HEK293 (cell line): ENCODE measurements around the gene ODF2.
A peak's percentile ranks its signal among the peaks of the same experiment; 100 is the strongest.

ENCODE experiments used
- GLIS1 ChIP-seq: fragments of 450-650 bp; formaldehyde crosslinking; IDR thresholded peaks from 2 replicates; pipeline ENCODE4 v1.5.1; 2016; ENCODE audit warnings: missing biosample characterization, missing genetic modification characterization
- GLIS2 ChIP-seq: fragments of 450-650 bp; formaldehyde crosslinking; IDR thresholded peaks from 2 replicates; pipeline ENCODE4 v1.5.1; 2016; ENCODE audit warnings: missing biosample characterization, missing genetic modification characterization
- HOXA7 ChIP-seq: sonication (generic); formaldehyde crosslinking; IDR thresholded peaks from 2 replicates; pipeline ENCODE4 v1.8.1; 2022; ENCODE audit warnings: missing genetic modification reagents, borderline replicate concordance
- SP2 ChIP-seq: fragments of 450-650 bp; formaldehyde crosslinking; IDR thresholded peaks from 2 replicates; pipeline ENCODE4 v1.5.1; 2016; ENCODE audit warnings: missing biosample characterization, missing genetic modification characterization
- SP3 ChIP-seq: fragments of 450-650 bp; formaldehyde crosslinking; IDR thresholded peaks from 2 replicates; pipeline ENCODE4 v1.5.1; 2016; ENCODE audit warnings: missing biosample characterization, missing genetic modification characterization
- SP7 ChIP-seq: fragments of 450-650 bp; formaldehyde crosslinking; IDR thresholded peaks from 2 replicates; pipeline ENCODE4 v1.5.1; 2016; ENCODE audit warnings: missing biosample characterization, missing genetic modification characterization
- ZBTB17 ChIP-seq: fragments of 450-650 bp; formaldehyde crosslinking; IDR thresholded peaks from 2 replicates; pipeline ENCODE4 v1.5.1; 2016; ENCODE audit warnings: missing biosample characterization, missing genetic modification characterization
- ZBTB8A ChIP-seq: fragments of 450-650 bp; formaldehyde crosslinking; IDR thresholded peaks from 2 replicates; pipeline ENCODE4 v1.5.1; 2016; ENCODE audit warnings: missing biosample characterization, missing genetic modification characterization
- ZNF341 ChIP-seq: fragments of 450-650 bp; formaldehyde crosslinking; IDR thresholded peaks from 2 replicates; pipeline ENCODE4; 2016; ENCODE audit warnings: low read depth, missing biosample characterization, missing genetic modification characterization
- ZNF561 ChIP-seq: fragments of 450-650 bp; IDR thresholded peaks from 2 replicates; pipeline ENCODE4 v1.5.1; 2018; ENCODE audit warnings: missing biosample characterization, missing genetic modification characterization, borderline replicate concordance
- ZNF837 ChIP-seq: fragments of 450-650 bp; formaldehyde crosslinking; IDR thresholded peaks from 2 replicates; pipeline ENCODE4 v1.5.1; 2016; ENCODE audit warnings: missing biosample characterization, missing genetic modification characterization
- ZSCAN30 ChIP-seq: fragments of 450-650 bp; IDR thresholded peaks from 2 replicates; pipeline ENCODE4 v1.5.1; 2018; ENCODE audit warnings: missing biosample characterization, mild to moderate bottlenecking, missing genetic modification characterization, moderate library complexity
- TF ChIP-seq, protein P1 (sequence below): fragments of 450-650 bp; formaldehyde crosslinking; IDR thresholded peaks from 2 replicates; pipeline ENCODE4 v1.5.1; 2016; ENCODE audit warnings: missing biosample characterization, missing genetic modification characterization
- TF ChIP-seq, protein P2 (sequence below): fragments of 450-650 bp; formaldehyde crosslinking; IDR thresholded peaks from 2 replicates; pipeline ENCODE4 v1.5.1; 2017; ENCODE audit warnings: missing biosample characterization, missing genetic modification characterization
- TF ChIP-seq, protein P3 (sequence below): sonication (generic); formaldehyde crosslinking; IDR thresholded peaks from 2 replicates; pipeline ENCODE4 v1.8.1; 2022; ENCODE audit warnings: mild to moderate bottlenecking, moderate library complexity, missing genetic modification reagents
- TF ChIP-seq, protein P4 (sequence below): fragments of 450-650 bp; formaldehyde crosslinking; IDR thresholded peaks from 2 replicates; pipeline ENCODE4 v1.5.1; 2016; ENCODE audit warnings: missing biosample characterization, missing genetic modification characterization
- TF ChIP-seq, protein P5 (sequence below): fragments of 450-650 bp; IDR thresholded peaks from 2 replicates; pipeline ENCODE4 v1.5.1; 2018; ENCODE audit warnings: missing biosample characterization, mild to moderate bottlenecking, missing genetic modification characterization
- TF ChIP-seq, protein P6 (sequence below): fragments of 450-650 bp; formaldehyde crosslinking; IDR thresholded peaks from 2 replicates; pipeline ENCODE4 v1.5.1; 2016; ENCODE audit warnings: missing biosample characterization, missing genetic modification characterization

ODF2 gene

DNA sequence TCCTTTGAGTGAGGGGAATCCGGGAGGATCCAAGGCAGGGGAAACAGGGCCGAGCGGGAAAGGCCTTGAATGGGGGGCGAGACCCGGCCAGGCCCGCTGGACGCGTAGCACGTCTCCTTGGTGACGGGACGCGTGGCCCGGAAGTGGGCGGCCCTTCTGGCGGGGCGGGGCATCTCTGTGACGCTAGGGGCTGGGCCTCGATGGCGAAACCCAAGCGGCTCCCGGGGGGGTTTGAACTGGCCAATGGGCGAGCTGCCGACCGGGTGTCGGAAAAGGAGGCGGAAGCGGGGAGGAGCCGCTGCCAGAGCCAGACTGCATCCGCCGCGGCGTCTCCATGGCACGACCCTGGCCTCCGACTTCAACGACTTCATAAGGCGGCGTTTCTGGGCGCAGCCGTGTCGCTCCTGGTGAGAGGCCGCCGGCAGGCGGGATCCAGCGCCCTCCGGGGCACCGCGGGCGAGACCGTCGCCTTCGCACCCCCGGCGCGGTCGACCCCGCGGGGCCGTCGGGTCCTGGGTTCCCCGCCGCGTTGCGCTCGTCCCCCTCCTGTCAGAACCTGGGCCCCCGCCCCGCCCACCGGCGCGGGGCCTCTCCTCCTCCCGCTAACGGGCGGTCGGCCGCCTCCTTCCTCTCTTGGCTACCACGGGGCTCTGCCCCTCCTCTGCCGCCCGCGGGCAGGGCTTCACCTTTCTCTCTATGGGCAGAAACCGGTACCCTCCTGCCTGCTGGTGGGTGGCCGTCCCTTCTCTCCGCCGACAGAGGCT is at the start of gene ODF2 (continued):
- TF ChIP-seq, protein P1, sequence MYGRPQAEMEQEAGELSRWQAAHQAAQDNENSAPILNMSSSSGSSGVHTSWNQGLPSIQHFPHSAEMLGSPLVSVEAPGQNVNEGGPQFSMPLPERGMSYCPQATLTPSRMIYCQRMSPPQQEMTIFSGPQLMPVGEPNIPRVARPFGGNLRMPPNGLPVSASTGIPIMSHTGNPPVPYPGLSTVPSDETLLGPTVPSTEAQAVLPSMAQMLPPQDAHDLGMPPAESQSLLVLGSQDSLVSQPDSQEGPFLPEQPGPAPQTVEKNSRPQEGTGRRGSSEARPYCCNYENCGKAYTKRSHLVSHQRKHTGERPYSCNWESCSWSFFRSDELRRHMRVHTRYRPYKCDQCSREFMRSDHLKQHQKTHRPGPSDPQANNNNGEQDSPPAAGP (tag by site-specific recombination), result 0 out of 2 replicates have a peak, but pooled peaks have one; percentile 16
- TF ChIP-seq ZBTB17 (tag by site-specific recombination), result no peak
- peak; percentile 98 for TF ChIP-seq ZBTB8A (tag by site-specific recombination)
- 0 out of 2 replicates have a peak, but pooled peaks have one; percentile 19 for TF ChIP-seq SP7 (tag by site-specific recombination)
- TF ChIP-seq, protein P2, sequence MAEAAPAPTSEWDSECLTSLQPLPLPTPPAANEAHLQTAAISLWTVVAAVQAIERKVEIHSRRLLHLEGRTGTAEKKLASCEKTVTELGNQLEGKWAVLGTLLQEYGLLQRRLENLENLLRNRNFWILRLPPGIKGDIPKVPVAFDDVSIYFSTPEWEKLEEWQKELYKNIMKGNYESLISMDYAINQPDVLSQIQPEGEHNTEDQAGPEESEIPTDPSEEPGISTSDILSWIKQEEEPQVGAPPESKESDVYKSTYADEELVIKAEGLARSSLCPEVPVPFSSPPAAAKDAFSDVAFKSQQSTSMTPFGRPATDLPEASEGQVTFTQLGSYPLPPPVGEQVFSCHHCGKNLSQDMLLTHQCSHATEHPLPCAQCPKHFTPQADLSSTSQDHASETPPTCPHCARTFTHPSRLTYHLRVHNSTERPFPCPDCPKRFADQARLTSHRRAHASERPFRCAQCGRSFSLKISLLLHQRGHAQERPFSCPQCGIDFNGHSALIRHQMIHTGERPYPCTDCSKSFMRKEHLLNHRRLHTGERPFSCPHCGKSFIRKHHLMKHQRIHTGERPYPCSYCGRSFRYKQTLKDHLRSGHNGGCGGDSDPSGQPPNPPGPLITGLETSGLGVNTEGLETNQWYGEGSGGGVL (tag by site-specific recombination), result peak; percentile 55
- TF ChIP-seq ZNF837 (tag by site-specific recombination), result no peak
- peak; percentile 19; the same call in 1 of the 2 replicates for TF ChIP-seq GLIS1 (tag by site-specific recombination)
- TF ChIP-seq, protein P3, sequence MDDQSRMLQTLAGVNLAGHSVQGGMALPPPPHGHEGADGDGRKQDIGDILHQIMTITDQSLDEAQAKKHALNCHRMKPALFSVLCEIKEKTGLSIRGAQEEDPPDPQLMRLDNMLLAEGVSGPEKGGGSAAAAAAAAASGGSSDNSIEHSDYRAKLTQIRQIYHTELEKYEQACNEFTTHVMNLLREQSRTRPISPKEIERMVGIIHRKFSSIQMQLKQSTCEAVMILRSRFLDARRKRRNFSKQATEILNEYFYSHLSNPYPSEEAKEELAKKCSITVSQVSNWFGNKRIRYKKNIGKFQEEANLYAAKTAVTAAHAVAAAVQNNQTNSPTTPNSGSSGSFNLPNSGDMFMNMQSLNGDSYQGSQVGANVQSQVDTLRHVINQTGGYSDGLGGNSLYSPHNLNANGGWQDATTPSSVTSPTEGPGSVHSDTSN (CRISPR knock-in tag), result 0 out of 2 replicates have a peak, but pooled peaks have one; percentile 23
- TF ChIP-seq SP3 (tag by site-specific recombination), result peak; percentile 92
- TF ChIP-seq ZNF341, result 0 out of 2 replicates have a peak, but pooled peaks have one; percentile 13
- peak; percentile 92 for TF ChIP-seq SP2 (tag by site-specific recombination)
- TF ChIP-seq, protein P4, sequence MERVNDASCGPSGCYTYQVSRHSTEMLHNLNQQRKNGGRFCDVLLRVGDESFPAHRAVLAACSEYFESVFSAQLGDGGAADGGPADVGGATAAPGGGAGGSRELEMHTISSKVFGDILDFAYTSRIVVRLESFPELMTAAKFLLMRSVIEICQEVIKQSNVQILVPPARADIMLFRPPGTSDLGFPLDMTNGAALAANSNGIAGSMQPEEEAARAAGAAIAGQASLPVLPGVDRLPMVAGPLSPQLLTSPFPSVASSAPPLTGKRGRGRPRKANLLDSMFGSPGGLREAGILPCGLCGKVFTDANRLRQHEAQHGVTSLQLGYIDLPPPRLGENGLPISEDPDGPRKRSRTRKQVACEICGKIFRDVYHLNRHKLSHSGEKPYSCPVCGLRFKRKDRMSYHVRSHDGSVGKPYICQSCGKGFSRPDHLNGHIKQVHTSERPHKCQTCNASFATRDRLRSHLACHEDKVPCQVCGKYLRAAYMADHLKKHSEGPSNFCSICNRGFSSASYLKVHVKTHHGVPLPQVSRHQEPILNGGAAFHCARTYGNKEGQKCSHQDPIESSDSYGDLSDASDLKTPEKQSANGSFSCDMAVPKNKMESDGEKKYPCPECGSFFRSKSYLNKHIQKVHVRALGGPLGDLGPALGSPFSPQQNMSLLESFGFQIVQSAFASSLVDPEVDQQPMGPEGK (tag by site-specific recombination), result peak; percentile 67
- 0 out of 2 replicates have a peak, but pooled peaks have one; percentile 46 for TF ChIP-seq ZSCAN30 (tag by site-specific recombination)
- TF ChIP-seq ZNF561 (tag by site-specific recombination), result peak; percentile 1; the same call in 1 of the 2 replicates
- TF ChIP-seq HOXA7 (CRISPR knock-in tag), result no peak
- peak; percentile 61 for TF ChIP-seq GLIS2 (tag by site-specific recombination)
- TF ChIP-seq, protein P5, sequence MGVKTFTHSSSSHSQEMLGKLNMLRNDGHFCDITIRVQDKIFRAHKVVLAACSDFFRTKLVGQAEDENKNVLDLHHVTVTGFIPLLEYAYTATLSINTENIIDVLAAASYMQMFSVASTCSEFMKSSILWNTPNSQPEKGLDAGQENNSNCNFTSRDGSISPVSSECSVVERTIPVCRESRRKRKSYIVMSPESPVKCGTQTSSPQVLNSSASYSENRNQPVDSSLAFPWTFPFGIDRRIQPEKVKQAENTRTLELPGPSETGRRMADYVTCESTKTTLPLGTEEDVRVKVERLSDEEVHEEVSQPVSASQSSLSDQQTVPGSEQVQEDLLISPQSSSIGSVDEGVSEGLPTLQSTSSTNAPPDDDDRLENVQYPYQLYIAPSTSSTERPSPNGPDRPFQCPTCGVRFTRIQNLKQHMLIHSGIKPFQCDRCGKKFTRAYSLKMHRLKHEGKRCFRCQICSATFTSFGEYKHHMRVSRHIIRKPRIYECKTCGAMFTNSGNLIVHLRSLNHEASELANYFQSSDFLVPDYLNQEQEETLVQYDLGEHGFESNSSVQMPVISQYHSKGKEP (tag by site-specific recombination), result 0 out of 2 replicates have a peak, but pooled peaks have one; percentile 15
- TF ChIP-seq, protein P6, sequence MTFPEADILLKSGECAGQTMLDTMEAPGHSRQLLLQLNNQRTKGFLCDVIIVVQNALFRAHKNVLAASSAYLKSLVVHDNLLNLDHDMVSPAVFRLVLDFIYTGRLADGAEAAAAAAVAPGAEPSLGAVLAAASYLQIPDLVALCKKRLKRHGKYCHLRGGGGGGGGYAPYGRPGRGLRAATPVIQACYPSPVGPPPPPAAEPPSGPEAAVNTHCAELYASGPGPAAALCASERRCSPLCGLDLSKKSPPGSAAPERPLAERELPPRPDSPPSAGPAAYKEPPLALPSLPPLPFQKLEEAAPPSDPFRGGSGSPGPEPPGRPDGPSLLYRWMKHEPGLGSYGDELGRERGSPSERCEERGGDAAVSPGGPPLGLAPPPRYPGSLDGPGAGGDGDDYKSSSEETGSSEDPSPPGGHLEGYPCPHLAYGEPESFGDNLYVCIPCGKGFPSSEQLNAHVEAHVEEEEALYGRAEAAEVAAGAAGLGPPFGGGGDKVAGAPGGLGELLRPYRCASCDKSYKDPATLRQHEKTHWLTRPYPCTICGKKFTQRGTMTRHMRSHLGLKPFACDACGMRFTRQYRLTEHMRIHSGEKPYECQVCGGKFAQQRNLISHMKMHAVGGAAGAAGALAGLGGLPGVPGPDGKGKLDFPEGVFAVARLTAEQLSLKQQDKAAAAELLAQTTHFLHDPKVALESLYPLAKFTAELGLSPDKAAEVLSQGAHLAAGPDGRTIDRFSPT (tag by site-specific recombination), result peak; percentile 60; the same call in 1 of the 2 replicates
